IMR-90 (cell line): Measurements from ENCODE around the gene NEO1. TPM values are rescaled to one million over a fixed set of nuclear protein-coding genes. Genes with fewer than 3 reads are reported as not detected.

Experiments used
- ATAC-seq: fragments of 200-7000 bp; cut with Tn5 transposase; 2 replicates; pipeline ENCODE4 v1.9.1; 2020; ENCODE audit warnings: low read depth, mild to moderate bottlenecking, moderate library complexity
- BruUV-seq: library from RNA; stranded (reverse); fragments of 400-500 nt; replicated peaks from 2 replicates; lab custom pipeline; 2021; lab: Mats Ljungman, UMichigan
- CTCF ChIA-PET: fragments of 300-600 bp; formaldehyde crosslinking; extraction: SDS; loops from one replicate; lab custom pipeline; 2021; ENCODE audit warnings: antibody characterized with exemption; lab: Yijun Ruan, JAX
- POLR2A ChIA-PET: fragments of 300-600 bp; sonication (Branson Sonifier 250); formaldehyde crosslinking; loops from one replicate; lab custom pipeline; 2022; ENCODE audit warnings: antibody characterized with exemption; ENCODE audit not compliant: unreplicated experiment; lab: Charles Lee
- DNase-seq: peaks from one replicate; pipeline ENCODE4 v3.0.0; 2013
- H2AFZ ChIP-seq: replicated peaks from 2 replicates; pipeline ENCODE3; 2013; ENCODE audit warnings: low read length, mild to moderate bottlenecking; ENCODE audit not compliant: poor library complexity
- H2AK5ac ChIP-seq: 2 replicates; pipeline ENCODE4 v1.6.1; 2013; ENCODE audit warnings: low read depth, low read length, inconsistent platforms
- H2AK9ac ChIP-seq: replicated peaks from 2 replicates; pipeline ENCODE3; 2013; ENCODE audit warnings: mild to moderate bottlenecking, low read depth, low read length, moderate library complexity; ENCODE audit not compliant: poor library complexity
- H2BK120ac ChIP-seq: 2 replicates; pipeline ENCODE4 v1.6.1; 2013; ENCODE audit warnings: low read depth, low read length, inconsistent platforms
- H2BK15ac ChIP-seq: 3 replicates; pipeline ENCODE4 v1.6.1; 2013; ENCODE audit warnings: low read depth, low read length, inconsistent platforms
- H2BK20ac ChIP-seq: 2 replicates; pipeline ENCODE4 v1.6.1; 2013; ENCODE audit warnings: low read depth, mild to moderate bottlenecking, inconsistent platforms, low read length, moderate library complexity
- H2BK5ac ChIP-seq: 2 replicates; pipeline ENCODE4 v1.6.1; 2013; ENCODE audit warnings: mild to moderate bottlenecking, low read depth, low read length, inconsistent platforms; ENCODE audit not compliant: poor library complexity, severe bottlenecking
- H3K14ac ChIP-seq: replicated peaks from 2 replicates; pipeline ENCODE4 v1.6.1; 2013; ENCODE audit warnings: low read depth, low read length, inconsistent platforms
- H3K18ac ChIP-seq: 2 replicates; pipeline ENCODE4 v1.6.1; 2013; ENCODE audit warnings: low read depth, low read length, control low read depth
- H3K23ac ChIP-seq: 2 replicates; pipeline ENCODE4 v1.6.1; 2013; ENCODE audit warnings: low read depth, low read length, inconsistent platforms
- H3K27ac ChIP-seq: 2 replicates; pipeline ENCODE4 v1.5.1; 2013; ENCODE audit warnings: mild to moderate bottlenecking, control low read depth, low read length; ENCODE audit not compliant: insufficient read depth
- H3K27me3 ChIP-seq: 2 replicates; pipeline ENCODE4 v1.6.1; 2013; ENCODE audit warnings: low read length; ENCODE audit not compliant: control insufficient read depth, insufficient read depth
- H3K36me3 ChIP-seq: 2 replicates; pipeline ENCODE4 v1.6.1; 2013; ENCODE audit warnings: low read length, mixed read lengths; ENCODE audit not compliant: control insufficient read depth, insufficient read depth
- H3K4ac ChIP-seq: 2 replicates; pipeline ENCODE4 v1.6.1; 2013; ENCODE audit warnings: low read depth, low read length, inconsistent platforms
- H3K4me1 ChIP-seq: 2 replicates; pipeline ENCODE4 v1.6.1; 2013; ENCODE audit warnings: low read length, mixed read lengths; ENCODE audit not compliant: control insufficient read depth, insufficient read depth
- H3K4me2 ChIP-seq: 2 replicates; pipeline ENCODE4 v1.6.1; 2013; ENCODE audit warnings: low read depth, mild to moderate bottlenecking, control low read depth, low read length, moderate library complexity
- H3K4me3 ChIP-seq: 2 replicates; pipeline ENCODE4 v1.5.1; 2013; ENCODE audit warnings: low read depth, mild to moderate bottlenecking, control low read depth, low read length, moderate library complexity; ENCODE audit not compliant: insufficient read depth
- H3K56ac ChIP-seq: 2 replicates; pipeline ENCODE4 v1.6.1; 2013; ENCODE audit warnings: low read length, inconsistent platforms; ENCODE audit not compliant: insufficient read depth; ENCODE audit errors: extremely low read depth
- H3K79me1 ChIP-seq, 2 experiments: 2 replicates each; pipeline ENCODE4 v1.6.1; 2013; ENCODE audit warnings: low read length in 2 of 2, inconsistent platforms in 1 of 2, low read depth in 1 of 2
- H3K9ac ChIP-seq: 2 replicates; pipeline ENCODE4 v1.6.1; 2013; ENCODE audit warnings: low read depth, low read length, control low read depth
- H3K9me1 ChIP-seq: 2 replicates; pipeline ENCODE4 v1.6.1; 2013; ENCODE audit warnings: low read length, inconsistent platforms; ENCODE audit not compliant: insufficient read depth
- H3K9me3 ChIP-seq: 2 replicates; pipeline ENCODE4 v1.6.1; 2013; ENCODE audit warnings: low read length; ENCODE audit not compliant: control insufficient read depth, insufficient read depth
- H4K20me1 ChIP-seq: 2 replicates; pipeline ENCODE4 v1.6.1; 2013; ENCODE audit warnings: low read length, inconsistent platforms; ENCODE audit not compliant: insufficient read depth
- H4K5ac ChIP-seq: 2 replicates; pipeline ENCODE4 v1.6.1; 2013; ENCODE audit warnings: mild to moderate bottlenecking, low read depth, low read length, control low read depth
- H4K8ac ChIP-seq, 2 experiments: 2 replicates each; pipeline ENCODE4 v1.6.1; 2013; ENCODE audit warnings: low read depth in 2 of 2, low read length in 2 of 2, control low read depth in 1 of 2, inconsistent platforms in 1 of 2
- H4K91ac ChIP-seq: 2 replicates; pipeline ENCODE4 v1.6.1; 2013; ENCODE audit warnings: low read depth, low read length, inconsistent platforms; ENCODE audit not compliant: insufficient read depth
- BHLHE40 ChIP-seq: fragments of 150-350 bp; IDR thresholded peaks from 2 replicates; pipeline ENCODE4 v1.6.1; 2016; ENCODE audit warnings: mild to moderate bottlenecking, low read depth, low read length
- CEBPB ChIP-seq: IDR thresholded peaks from 2 replicates; pipeline ENCODE4 v1.6.1; 2012; ENCODE audit warnings: low read depth, low read length, improper control_type of control experiment
- CHD1 ChIP-seq: IDR thresholded peaks from 2 replicates; pipeline ENCODE4 v1.6.1; 2012; ENCODE audit warnings: low read depth, low read length, improper control_type of control experiment
- FOS ChIP-seq: fragments of 150-350 bp; IDR thresholded peaks from 2 replicates; pipeline ENCODE4 v1.6.1; 2016; ENCODE audit warnings: low read depth, low read length
- MAFK ChIP-seq: IDR thresholded peaks from 2 replicates; pipeline ENCODE4 v1.6.1; 2012; ENCODE audit warnings: low read depth, low read length, improper control_type of control experiment
- MAZ ChIP-seq: IDR thresholded peaks from 2 replicates; pipeline ENCODE4 v1.6.1; 2012; ENCODE audit warnings: low read depth, mild to moderate bottlenecking, low read length, improper control_type of control experiment, moderate library complexity, borderline replicate concordance
- MXI1 ChIP-seq: IDR thresholded peaks from 2 replicates; pipeline ENCODE4 v1.6.1; 2012; ENCODE audit warnings: low read depth, mild to moderate bottlenecking, low read length, moderate library complexity, borderline replicate concordance
- NFE2L2 ChIP-seq: fragments of 150-350 bp; IDR thresholded peaks from 2 replicates; pipeline ENCODE4 v1.6.1; 2016; ENCODE audit warnings: low read depth, mild to moderate bottlenecking, low read length
- POLR2A ChIP-seq: IDR thresholded peaks from 2 replicates; pipeline ENCODE4 v1.6.1; 2012; ENCODE audit warnings: mild to moderate bottlenecking, low read depth, low read length
- RAD21 ChIP-seq: IDR thresholded peaks from 2 replicates; pipeline ENCODE4 v1.6.1; 2012; ENCODE audit warnings: low read length, improper control_type of control experiment
- RCOR1 ChIP-seq: IDR thresholded peaks from 2 replicates; pipeline ENCODE4 v1.6.1; 2012; ENCODE audit warnings: mild to moderate bottlenecking, low read length, improper control_type of control experiment; ENCODE audit not compliant: insufficient replicate concordance
- RFX5 ChIP-seq: IDR thresholded peaks from 2 replicates; pipeline ENCODE4 v1.8.0; 2012; ENCODE audit warnings: low read depth, mild to moderate bottlenecking, low read length, moderate library complexity
- SMC3 ChIP-seq: fragments of 150-350 bp; IDR thresholded peaks from 2 replicates; pipeline ENCODE4 v1.6.1; 2016; ENCODE audit warnings: low read depth, mild to moderate bottlenecking, antibody characterized with exemption, low read length, moderate library complexity
- WGBS, 2 experiments: methylation state at CpG; one replicate each; pipeline versions ENCODE4 v1.1.5 to v1.1.7; 2013; ENCODE audit warnings: missing lambda C conversion rate in 2 of 2; ENCODE audit not compliant: insufficient read length in 1 of 2; ENCODE audit errors: extremely low coverage in 2 of 2; 5-methylcytosine and 5-hydroxymethylcytosine counted together
- dilution Hi-C: fragments of 300-500 bp; cut with HindIII; formaldehyde crosslinking; loops from one replicate; pipeline ENCODE4 v1.14.3; 2018; ENCODE audit warnings: low sequenced_read_pairs; ENCODE audit not compliant: unreplicated experiment
- in situ Hi-C: fragments of 300-500 bp; cut with MboI; formaldehyde crosslinking; loops from 3 replicates; pipeline ENCODE4 v1.14.3; 2019; ENCODE audit warnings: low sequenced_read_pairs, inconsistent platforms, mixed read lengths
- intact Hi-C: fragments of 100-400 bp; cut with micrococcal nuclease; formaldehyde crosslinking; loops from 2 replicates; pipeline ENCODE4 v1.10.0; 2022
- polyA plus RNA-seq, 3 experiments: library from polyadenylated mRNA; depleted of rRNA; stranded (reverse); fragments of >200 nt; gene quantifications; 2 replicates each; pipeline ENCODE4 v1.2.3, GENCODE V29; 2012; ENCODE audit warnings: low replicate concordance in 1 of 3
- total RNA-seq: library from RNA; depleted of rRNA; stranded (reverse); fragments of >200 nt; gene quantifications from 2 replicates; pipeline ENCODE4 v1.2.3, GENCODE V29; 2012
- TF ChIP-seq, protein P1 (sequence below): fragments of 150-350 bp; IDR thresholded peaks from 2 replicates; pipeline ENCODE4 v1.6.1; 2017; ENCODE audit warnings: mild to moderate bottlenecking, antibody characterized with exemption, low read length, low read depth
- TF ChIP-seq, protein P2 (sequence below): fragments of 150-350 bp; IDR thresholded peaks from 2 replicates; pipeline ENCODE4 v1.6.1; 2016; ENCODE audit warnings: low read depth, mild to moderate bottlenecking, low read length, moderate library complexity, borderline replicate concordance

NEO1 gene
- total and polyA plus RNA-seq, 2 of the 4 experiments (the other 2 are of a cell fraction) = 16.3 to 18.5 TPM

DNA sequence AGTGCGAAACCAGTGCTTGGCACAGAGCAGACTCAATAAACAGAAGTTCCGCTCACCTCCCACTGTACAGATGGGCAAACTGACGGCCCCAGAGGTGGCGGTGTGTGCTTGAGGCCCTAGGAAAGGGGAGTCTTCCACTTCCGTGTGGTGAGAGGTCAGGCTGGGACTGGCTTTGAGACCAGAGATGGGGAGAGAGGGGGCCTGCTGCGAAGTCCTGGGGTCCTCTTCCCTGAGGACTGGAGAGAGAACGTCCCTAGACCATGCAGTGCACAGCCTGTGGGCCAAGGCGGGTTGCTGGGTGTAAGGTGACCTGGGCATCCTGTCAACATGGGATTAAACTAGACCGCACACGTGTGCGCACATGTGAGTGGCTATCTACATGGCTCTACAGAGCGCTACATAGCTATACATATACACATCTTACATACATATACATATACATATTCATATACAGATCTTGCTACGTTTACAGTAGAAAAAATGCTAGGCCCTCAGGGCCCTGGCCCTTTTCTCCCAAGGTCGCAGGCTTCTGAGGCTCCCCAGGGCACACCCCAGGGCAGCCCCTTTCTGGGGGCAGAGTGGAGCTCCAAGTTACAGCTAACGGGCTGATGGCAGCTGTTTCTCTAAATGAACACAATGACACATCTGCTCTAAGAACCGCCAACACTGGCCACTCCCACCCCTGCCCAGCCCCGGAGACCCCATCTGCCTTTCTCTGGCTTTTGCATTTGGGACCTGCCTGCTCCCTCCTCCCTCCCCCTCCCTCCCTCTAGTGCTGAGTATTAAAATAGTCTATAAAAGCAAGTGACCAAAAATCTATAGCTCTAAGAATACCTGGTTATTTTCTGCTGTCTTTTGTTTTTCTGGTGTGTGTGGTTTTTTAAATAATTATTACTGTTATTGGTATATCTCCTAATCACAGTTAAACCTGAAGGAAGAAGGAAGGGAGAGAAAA, 269.5 kb downstream of the NEO1 start:
- DNase-seq = no peak
- no peak overlapping the region for H3K14ac ChIP-seq
- no peak overlapping the region for H2BK5ac ChIP-seq
- H2BK15ac ChIP-seq = no peak overlapping the region
- no peaks in the 10 kb centered on the region for H3K36me3 ChIP-seq
- in situ Hi-C loops (no loop called here), dilution Hi-C loops (no loop called here), intact Hi-C loops (no loop called here)
- no peak overlapping the region for H3K4me2 ChIP-seq
- WGBS, 2 experiments = 73% methylated on average over 7 of the region's 17 CpGs; no CpG with 5 or more reads in 1 of the 2 experiments
- H4K91ac ChIP-seq = no peak overlapping the region
- H4K5ac ChIP-seq = no peak overlapping the region
- BruUV-seq = no TSS peak
- H2AK9ac ChIP-seq = no peak overlapping the region
- H3K79me1 ChIP-seq = no peaks in the 10 kb centered on the region
- no peak overlapping the region for H3K27ac ChIP-seq
- H3K56ac ChIP-seq = no peak overlapping the region
- H3K9me1 ChIP-seq = no peaks in the 10 kb centered on the region
- ChIA-PET POLR2A (no interaction called here), CTCF (no interaction called here)
- no peak overlapping the region for H2AK5ac ChIP-seq
- H3K18ac ChIP-seq = no peak overlapping the region
- ATAC-seq = no peak
- H4K8ac ChIP-seq = no peak overlapping the region
- no peak overlapping the region for H3K9ac ChIP-seq
- no peaks in the 10 kb centered on the region for H4K20me1 ChIP-seq
- no peak overlapping the region for H2BK120ac ChIP-seq
- peak overlapping the region; percentile 43 for H2AFZ ChIP-seq
- no peaks in the 10 kb centered on the region for H3K4me1 ChIP-seq
- TF ChIP-seq CEBPB (no peak), BHLHE40 (no peak), FOS (no peak), MXI1 (no peak), MAFK (no peak), POLR2A (no peak), SMC3 (no peak), RCOR1 (no peak), MAZ (no peak), NFE2L2 (no peak), CHD1 (no peak), RAD21 (no peak), RFX5 (no peak)
- TF ChIP-seq, protein P1, sequence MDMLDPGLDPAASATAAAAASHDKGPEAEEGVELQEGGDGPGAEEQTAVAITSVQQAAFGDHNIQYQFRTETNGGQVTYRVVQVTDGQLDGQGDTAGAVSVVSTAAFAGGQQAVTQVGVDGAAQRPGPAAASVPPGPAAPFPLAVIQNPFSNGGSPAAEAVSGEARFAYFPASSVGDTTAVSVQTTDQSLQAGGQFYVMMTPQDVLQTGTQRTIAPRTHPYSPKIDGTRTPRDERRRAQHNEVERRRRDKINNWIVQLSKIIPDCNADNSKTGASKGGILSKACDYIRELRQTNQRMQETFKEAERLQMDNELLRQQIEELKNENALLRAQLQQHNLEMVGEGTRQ = no peak
- TF ChIP-seq, protein P2, sequence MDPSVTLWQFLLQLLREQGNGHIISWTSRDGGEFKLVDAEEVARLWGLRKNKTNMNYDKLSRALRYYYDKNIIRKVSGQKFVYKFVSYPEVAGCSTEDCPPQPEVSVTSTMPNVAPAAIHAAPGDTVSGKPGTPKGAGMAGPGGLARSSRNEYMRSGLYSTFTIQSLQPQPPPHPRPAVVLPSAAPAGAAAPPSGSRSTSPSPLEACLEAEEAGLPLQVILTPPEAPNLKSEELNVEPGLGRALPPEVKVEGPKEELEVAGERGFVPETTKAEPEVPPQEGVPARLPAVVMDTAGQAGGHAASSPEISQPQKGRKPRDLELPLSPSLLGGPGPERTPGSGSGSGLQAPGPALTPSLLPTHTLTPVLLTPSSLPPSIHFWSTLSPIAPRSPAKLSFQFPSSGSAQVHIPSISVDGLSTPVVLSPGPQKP = no peak
- no peak overlapping the region for H3K23ac ChIP-seq
- H3K4ac ChIP-seq = no peak overlapping the region
- no peak overlapping the region for H2BK20ac ChIP-seq
- no peak overlapping the region for H3K4me3 ChIP-seq
- peaks cover 48% of the 10 kb centered on the region for H3K27me3 ChIP-seq
- H3K9me3 ChIP-seq = no peaks in the 10 kb centered on the region
